Right lobe of liver (tissue), 4 donors: ENCODE results near the gene CCDC86.

ENCODE experiments used
- CTCF ChIP-seq, 4 donors: fragments of 200-600 bp in 3 of 4; fragments of 450-650 bp in 1 of 4; IDR thresholded peaks; one replicate each; pipeline versions ENCODE4 v1.5.1 to v1.8.0; 2016 to 2022; ENCODE audit warnings: antibody characterized with exemption in 4 of 4, mild to moderate bottlenecking in 2 of 4
- POLR2A ChIP-seq: fragments of 450-650 bp; IDR thresholded peaks from one replicate; pipeline ENCODE4 v1.6.1; 2017; ENCODE audit warnings: antibody characterized with exemption, mild to moderate bottlenecking
- donor health status: DM: no; HTN: no; CAD: no.
- donor health status: DM: no; HTN: no; CAD: no.
- donor health status: DM: no; HTN: yes; CAD: no.

DNA sequence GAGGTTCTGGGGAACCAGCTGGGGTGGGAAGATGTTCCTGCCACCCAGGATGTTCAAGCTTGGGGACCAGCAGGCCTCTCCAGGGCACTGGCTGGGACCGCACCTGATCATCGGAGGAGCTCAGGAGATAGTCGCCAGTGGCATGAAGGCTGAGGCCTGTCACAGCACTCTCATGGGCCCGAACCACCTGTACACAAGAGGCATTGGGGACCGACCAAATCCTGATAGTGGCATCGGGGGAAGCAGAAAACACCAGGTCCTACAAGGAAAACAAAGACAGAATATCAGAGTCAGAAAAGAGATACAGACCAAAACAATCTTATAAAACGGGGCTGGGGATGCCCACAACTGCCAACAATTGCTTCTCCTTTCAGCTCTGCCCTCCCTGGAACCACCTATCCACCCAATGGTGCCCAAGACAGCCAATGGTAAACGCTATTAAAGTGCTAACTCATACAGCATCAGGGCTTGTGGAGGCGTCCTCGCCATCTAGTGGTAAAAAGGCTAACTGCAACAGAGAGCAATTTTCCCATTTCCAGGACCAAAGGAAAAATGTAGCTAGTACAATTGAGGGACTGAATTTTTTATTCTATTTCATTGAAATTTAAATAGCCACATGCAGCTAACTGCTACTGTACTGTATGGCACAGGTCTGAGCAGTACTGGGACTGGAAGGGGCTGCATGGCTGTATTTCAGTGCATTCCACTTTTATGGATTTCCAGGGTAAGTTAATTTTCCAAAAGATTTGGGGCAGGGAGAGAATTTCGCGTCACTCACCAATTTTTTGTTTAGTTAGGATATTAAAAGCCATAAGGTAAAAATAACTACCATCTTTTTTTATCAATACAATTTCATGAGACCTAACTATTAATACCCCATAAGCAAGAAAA lies 57.4 kb downstream of the CCDC86 start:
- peak; percentile 88 to 95 (median 92) for TF ChIP-seq CTCF (IDR thresholded peaks at IDR 0.05)
- TF ChIP-seq POLR2A, result no peak
